HG03025 (cell line): ENCODE results near the gene TRIM9.

Source experiments
- ATAC-seq: cut with Tn5 transposase; IDR thresholded peaks from one replicate; pipeline ENCODE4 v1.9.1; 2021; ENCODE audit warnings: mild to moderate bottlenecking, moderate library complexity; ENCODE audit not compliant: unreplicated experiment, low FRiP score

Gene TRIM9

DNA sequence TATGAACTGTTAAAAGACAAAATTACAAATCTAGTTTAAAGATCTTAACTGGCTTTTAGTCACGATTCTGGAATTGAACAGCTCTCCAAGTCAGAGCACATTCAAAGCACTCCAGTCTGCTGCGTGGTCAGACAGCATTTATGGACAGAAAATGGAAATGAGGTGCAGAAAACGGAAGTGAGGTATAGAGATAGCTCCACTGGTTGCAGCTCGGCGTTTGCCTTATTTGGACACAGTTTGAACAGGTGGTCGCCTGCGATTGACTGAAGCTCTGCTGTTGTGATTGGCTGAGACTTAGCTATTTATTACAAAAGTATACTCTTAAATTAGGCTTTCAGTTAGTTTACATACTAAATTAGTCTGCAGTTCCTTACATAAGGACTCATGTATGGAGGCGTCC, 28.3 kb downstream of the TRIM9 start:
- ATAC-seq, result no peak

DNA sequence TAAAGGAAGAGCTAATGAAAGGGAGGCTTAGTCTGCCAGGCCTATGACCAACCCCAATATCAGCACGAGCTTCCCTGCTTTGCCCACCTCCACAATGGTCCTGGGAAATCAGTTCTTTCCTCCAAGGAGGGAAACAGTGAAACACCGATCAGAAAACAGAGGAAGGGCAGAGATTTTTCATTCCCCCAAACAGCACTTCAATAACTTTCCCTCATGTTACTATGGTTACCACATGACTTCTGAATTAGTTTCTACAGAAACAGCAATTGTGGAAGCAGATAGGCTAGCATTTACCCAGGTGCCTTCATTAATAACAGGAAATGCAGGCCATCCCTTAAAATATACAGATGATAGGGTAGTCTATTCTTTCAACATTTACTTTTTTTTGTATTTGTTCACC, 35.9 kb downstream of the TRIM9 start:
- no peak for ATAC-seq

DNA sequence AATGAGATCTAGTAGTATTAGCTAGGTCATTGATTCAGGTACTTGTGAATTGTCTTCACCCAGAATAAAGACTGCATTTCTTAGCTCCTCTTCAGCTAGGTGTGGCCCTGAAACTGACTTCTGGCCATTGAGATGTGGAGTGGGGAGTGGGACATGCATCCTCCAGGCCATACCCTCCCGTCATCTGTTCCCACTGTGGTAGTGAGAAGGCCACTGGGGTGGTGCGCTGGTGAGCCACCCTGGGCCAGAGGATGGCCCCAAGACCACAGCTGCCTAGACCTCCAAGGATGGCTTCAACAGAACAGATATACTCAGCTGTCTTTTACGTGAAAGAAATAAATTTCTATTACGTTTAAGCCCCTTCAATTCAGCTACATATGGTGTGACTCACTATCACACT, 36.5 kb downstream of the TRIM9 start:
- ATAC-seq, result no peak

DNA sequence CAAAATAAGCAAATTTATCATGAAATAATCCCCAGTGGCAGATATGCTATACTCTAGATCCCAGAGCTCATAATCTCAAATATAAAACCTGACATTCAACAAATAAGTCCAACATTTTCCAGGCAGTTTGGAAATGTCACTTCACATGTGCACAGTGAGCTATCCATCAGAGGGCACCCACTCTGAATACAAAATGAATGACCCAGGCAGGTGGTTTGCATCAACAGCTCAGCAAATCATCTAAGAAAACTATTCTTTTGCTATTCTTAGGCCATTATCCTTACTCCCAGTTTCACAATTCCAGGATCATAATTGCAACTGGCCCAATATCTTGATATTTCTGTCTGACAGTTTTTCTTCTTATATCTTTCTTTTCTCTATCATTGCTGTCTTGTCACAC, 38.5 kb downstream of the TRIM9 start:
- no peak for ATAC-seq

DNA sequence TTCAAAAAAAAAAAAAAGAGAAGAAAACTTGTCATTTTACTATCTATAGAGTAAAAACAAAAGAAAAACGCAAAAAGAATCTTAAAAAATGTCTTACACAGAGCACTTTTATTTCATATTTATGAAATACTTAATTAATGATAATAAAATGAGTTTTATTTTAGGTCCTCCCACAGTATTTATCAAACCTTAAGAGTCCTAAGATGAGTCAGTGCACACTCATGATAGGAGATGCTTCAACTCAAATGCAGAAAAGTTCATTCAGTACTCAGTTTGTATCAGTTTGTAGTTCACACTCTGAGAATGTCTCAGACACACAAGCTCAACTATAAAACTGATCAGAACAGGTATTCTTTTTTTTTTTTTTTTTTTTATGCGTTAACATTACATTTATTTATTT, 41.7 kb downstream of the TRIM9 start:
- no peak for ATAC-seq

DNA sequence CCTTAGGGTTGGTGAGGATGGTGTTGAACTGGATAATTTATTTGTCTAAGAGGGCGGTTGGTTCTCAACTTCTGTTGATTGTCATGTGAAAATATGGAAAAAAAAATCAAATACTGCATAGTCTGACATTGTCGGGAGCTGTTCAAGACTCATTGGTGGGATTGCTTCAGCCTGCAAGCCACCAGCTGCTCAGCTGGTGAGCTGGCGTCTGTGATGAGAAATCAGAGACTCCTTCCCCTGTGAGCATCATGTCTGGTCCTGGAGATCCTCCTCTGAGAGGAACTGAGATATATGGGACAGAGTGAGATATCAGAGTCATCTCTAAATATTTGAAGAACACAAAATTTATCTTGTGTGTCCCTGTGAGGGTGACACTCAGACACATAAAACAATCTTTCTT, 49.9 kb downstream of the TRIM9 start:
- ATAC-seq, result no peak

DNA sequence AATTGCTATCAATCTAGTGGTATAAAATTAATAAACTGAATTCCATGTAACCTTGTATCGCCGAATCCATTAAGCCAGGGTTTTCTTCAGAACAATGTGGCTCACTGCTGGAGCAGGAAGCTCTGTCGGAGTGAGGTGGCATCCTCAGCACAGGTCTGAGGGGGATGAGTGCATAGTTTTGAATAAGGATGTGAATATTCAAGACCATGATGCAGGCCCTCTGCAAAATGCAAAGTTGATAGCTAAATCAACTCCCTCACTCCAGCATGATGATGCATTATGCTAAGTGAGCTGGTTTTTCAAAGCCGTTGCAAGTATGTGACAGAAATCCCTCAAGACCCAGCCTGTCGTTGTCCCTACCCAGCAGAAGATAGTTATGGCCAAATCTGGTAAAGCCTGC, 53.0 kb downstream of the TRIM9 start:
- no peak for ATAC-seq

DNA sequence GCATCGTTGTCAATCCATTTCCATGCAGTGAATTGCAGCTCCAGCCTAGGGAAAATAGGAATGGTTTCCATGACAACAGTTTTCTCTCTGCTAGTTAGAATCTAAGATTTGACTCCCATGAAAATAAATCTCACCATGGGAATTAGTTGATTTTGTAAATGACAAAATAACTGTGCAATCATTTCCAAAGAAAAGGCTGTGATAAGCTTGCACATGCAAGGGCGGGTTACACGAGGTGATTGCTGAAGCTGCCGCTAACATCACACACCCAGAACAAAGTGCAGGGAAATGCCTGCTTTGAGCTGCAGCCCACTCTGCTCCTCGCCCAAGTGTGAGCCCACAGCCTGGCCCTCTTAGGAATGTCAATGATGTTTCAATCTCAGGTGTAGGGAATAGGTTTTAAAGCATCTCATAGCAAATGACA, 53.8 kb downstream of the TRIM9 start:
- no peak for ATAC-seq

DNA sequence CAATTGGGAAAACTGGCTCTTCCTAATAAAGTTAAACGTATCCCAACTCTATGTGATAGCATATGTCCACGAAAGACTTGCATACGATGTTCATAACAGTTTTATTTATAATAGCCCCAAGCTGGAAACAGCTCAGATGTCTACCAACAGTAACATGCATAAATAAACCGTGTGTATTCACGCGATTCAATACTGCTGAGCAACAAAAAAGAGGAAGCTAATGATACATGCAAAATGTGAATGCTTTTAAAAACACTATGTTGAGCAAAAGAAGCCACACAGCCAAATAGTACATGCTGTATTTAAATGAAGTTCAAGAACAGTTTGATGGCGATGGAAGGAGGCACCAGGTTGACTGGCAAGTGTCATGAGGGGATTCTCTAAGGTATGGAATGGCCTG, 55.7 kb downstream of the TRIM9 start:
- no peak for ATAC-seq

DNA sequence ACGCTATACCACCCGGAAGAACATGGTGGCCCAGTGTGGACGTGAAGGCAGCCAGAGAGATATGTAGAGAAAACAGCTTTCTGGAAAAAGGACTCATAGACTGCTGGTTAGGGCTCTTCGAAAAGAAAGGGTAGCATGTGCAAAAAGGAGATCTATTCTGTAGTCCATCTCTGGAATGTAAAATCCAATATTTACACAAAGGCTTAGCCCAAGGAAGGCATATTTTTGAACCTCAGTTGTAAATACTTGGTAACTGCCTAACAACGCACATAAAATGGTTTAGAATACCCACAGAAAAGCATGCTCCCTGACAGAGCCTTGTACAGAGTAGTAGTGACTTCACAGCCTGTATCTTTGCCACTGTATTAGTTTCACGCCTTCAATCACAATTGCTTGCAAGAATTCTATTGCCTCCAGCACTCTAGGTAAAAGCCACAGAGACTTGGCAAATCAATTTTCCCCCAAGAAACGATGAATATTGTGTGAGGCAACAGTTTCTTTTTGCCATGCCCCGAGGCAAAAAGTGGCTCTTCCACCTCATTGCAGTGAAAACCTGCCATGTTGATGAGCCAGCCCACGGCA, 59.2 kb downstream of the TRIM9 start:
- no peak for ATAC-seq

DNA sequence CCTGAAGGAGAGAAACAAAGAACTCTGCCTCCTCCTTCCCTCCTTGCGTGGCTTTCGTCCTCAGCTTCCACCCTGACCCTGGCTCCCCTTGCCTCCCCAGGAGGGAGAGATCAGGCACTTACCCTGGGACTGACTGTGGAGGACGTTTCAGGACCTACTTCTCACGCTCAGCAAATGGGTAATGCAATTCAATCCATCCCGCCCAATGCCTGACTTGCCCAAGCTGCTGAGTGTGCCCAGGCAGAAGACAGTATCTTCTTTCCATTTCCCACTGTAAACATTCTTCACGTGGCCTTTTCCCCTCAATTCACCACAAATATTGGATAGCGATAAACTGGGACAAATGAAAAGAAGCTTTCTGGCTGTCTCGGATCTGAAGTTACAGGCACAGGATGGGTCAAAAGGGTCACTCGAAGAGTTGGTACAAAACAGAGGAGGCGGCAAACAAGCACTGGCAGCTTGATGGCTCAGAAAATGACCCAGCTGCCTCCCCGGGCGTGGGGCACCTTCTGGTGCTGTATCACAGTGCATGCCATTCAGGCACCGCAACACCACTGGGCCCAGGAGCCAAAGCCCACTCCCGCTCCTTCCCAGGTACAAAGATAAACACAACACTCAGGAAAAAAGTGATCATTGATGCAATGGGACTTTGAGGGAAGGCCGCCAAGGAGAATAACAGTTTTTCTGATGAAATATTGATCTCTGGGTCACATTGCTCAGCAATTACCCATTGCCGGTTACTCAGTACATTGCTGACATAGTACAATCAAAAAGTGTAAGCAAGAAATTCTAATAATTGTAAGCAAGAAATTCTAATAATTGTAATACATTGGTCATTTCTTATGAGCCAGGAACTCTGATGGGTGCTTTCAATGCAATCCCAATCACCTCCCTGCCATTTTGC, 65.8 kb downstream of the TRIM9 start:
- ATAC-seq, result no peak

DNA sequence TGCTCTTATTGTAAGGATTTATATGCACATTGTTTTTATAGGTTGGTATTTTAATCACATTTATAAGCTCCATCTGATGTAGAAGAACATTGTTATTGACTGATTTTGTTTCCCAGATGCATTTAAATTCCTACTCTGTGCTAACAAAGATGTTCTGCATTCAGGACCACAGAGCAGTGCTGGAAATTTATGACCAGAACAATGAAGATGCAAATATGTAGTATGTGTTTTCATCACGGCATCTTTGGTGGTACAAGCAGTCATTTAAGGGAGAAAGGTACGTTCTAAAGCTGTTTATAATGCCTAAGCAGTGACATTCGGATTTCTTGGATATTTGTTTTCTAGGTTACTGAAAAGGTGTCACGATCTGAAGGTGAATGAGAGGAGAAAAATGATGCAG, 66.5 kb downstream of the TRIM9 start:
- no peak for ATAC-seq

DNA sequence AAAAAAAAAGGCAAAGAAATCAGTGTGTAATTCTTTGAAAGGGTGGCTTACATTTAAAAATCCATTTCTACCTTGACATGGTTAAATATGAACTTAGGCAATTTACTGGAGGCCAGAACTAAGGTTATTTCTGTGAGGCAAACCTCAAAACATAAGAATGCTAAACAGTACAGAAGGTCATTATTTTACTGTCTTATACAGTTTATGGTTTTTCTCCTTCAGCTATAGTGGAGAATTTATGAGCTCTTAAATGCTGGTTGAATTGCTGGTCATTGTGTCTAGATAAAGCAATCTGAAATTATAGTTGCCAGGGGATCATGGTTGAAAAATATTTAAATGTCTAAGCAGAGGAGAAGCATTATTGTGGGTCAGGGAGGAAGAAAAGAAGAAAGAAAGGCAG, 70.5 kb downstream of the TRIM9 start:
- no peak for ATAC-seq

DNA sequence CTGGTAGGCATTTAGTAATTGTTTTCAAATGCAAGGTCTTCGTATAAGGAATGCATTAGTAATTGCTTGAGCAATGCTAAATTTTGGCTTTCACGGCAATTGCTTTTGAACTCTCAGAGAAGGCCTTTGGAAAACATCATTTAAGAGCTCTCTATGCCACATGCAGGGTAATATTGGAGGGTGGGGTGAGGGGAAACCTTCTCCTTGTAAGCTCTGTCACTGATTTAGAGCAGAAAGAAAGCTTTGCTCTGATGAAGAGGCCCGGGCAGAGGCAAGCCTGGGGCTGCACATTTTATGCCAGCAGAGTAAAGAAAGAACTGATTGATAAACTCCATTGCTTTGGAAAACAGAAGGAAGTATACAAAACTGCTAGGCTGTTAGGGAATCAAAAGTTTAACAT, 70.9 kb downstream of the TRIM9 start:
- no peak for ATAC-seq

DNA sequence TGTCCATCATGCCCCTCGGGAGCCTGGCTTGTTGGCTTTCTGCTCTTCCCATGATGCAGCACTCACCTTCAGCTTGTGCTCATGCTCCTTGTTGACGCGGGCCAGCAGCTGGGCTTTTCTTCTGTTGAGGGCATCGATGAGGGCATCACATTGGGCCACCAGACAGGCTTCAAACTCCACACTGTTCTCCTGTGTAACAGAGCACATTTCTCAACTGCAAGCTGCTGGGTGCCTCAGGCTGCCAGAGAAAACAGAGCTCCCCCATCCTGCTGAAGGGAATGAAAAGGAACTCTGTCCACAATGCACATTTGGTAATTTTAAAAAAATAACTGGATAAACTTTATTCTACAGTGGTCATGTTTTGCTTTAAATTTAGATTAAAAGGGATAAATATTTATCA, 72.1 kb downstream of the TRIM9 start:
- ATAC-seq, result no peak

DNA sequence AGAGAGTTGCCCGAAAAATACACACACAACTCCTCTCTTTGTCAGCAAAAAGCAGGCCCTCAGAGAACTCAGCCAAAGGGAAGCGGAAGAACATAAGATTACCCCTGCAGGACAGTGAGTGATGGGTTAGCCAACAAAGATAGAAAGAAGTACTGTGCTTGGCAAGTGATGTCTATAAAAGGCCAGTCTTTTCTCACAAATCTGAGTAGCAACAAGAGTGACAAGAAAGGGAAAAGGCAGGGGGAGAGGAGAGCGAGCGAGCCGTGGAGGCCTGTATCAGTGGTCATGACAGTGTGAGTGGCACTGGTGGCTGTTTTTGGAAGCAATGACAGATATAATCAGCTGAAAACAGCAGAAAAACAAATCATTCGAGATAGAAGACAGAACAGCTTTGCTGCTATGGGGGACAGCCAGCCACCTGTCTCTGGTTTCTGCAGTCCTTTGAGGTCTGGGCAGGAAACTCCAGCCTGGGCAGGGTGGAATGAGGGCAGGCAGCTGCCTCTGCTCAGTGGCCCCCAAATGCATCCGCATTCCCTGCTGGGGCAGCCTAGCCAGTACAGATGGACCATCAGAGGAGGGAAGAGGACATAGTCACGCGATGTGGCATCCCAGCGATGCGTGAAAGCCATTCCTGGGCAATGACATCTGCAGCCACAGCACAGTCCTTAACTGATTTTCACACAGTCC, 74.7 kb downstream of the TRIM9 start:
- no peak for ATAC-seq

DNA sequence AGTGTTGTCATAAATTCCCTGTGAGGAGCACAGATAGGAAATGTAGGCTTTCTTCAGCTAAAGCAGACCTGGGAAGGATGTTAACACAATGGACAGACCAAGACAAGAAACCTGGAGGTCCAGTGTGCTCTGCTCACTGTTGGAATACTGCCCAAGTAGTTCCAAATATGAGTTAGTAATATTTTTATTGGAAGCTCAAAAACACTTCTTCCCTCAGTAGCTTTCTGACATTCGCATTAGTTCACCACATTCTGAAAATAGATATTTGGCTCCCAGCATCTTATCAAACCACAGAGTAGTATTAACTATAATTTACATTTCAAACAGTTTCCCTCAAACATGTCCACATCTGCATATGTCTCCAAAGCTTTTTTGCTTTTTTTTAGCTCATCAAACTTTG, 75.8 kb downstream of the TRIM9 start:
- no peak for ATAC-seq

DNA sequence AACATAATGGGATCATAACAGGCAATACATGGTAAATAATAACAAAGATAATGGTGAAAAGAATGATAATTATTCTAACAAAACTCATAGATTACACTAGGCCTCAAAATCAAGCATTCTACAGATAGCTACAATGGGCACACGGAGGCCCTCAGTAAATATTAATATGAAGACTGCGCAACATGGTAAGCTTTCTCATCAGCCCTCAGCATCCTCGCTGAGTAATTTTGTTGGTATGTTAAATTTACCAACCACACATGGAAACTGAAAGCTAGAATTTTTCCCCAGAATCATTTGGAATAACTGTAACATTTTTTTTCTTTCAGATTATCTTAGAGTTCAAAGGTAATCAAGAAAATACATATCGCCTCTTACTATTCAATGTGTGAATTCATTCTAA, 76.4 kb downstream of the TRIM9 start:
- ATAC-seq, result no peak

DNA sequence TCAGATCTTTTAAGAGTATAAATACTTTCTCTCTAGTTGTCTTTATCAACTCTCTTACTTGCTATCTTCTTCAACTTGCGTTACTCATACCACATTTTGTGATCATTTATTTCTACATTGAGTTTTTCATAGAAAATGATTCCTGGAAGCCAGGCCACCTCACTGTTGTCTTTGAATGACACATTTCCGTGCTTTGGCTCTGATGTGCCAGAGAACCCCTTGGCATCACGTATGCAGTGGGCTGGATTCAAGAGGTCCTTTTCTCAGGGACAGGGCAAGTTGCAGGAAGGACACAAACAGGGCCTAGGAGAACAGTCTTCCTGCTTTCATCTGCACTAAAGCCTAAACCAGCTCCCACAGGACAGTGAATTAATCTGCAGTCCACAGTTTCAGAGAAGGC, 80.3 kb downstream of the TRIM9 start:
- no peak for ATAC-seq

DNA sequence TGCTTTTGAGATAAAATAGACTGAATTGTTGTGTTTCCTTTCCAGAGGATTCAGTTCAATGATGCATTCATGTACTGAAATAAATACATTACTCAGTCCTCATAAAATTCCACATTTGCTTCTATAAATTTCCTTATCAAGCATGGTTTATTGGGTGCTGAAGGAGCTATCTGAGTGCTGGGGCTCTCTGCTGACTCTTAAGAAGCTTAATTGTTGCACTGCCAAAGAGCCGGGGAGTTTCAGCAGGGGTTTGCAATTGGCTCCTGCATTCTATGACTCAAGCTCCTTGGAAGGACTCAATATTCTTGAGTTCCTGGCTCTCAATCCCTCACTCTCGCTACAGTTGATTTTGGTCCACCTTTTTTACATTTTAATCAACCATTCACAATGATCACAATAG, 80.8 kb downstream of the TRIM9 start:
- ATAC-seq, result no peak

DNA sequence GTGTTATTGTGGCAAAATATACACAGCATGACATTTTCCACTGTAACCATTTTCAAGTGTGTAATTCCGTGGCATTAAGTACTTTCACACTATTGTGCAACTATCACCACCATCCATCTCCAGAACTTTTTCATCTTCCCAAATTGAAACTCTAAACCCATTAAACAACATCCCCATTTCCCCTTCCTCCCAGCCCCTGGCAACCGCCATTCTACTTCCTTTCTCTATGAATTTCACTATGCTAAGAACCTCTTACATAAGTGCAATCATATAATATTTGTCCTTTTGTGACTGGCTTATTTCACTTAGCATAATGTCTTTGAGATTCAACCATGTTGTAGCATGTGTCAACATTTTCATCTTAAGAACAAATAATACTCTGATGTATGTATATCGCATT, 82.8 kb downstream of the TRIM9 start:
- ATAC-seq, result no peak

DNA sequence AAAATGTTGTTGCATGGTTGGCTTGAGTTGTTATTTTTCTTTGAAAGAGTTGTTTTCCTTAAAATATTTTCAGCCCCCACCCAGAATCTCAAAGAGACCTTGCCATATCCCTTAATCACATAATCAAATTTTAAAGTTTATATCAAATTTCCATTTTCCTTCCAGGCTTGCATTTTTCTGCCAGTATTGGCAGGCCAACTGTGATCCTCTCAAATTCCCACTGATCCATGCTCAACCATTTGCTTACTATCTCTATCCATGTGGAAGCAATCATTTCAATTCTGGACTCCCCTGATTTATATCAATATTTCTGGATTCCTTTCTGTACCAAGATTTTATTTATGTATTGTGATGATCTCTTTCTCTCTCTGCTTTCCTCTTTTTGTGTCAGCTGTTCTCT, 86.5 kb downstream of the TRIM9 start:
- ATAC-seq, result no peak
